Measurements from ENCODE around the gene RPH3AL. TPM values are rescaled to one million over a fixed set of nuclear protein-coding genes. Genes with fewer than 3 reads are reported as not detected.
"Not testable (repeated sequence)": the region's sequence is repeated elsewhere in the genome, so short reads cannot be mapped to it uniquely, and the experiment has no call there.

Gene RPH3AL
- total RNA-seq, 4 donors from 2014 or later, result 8.6 to 21.0 (median 17.4) TPM

DNA sequence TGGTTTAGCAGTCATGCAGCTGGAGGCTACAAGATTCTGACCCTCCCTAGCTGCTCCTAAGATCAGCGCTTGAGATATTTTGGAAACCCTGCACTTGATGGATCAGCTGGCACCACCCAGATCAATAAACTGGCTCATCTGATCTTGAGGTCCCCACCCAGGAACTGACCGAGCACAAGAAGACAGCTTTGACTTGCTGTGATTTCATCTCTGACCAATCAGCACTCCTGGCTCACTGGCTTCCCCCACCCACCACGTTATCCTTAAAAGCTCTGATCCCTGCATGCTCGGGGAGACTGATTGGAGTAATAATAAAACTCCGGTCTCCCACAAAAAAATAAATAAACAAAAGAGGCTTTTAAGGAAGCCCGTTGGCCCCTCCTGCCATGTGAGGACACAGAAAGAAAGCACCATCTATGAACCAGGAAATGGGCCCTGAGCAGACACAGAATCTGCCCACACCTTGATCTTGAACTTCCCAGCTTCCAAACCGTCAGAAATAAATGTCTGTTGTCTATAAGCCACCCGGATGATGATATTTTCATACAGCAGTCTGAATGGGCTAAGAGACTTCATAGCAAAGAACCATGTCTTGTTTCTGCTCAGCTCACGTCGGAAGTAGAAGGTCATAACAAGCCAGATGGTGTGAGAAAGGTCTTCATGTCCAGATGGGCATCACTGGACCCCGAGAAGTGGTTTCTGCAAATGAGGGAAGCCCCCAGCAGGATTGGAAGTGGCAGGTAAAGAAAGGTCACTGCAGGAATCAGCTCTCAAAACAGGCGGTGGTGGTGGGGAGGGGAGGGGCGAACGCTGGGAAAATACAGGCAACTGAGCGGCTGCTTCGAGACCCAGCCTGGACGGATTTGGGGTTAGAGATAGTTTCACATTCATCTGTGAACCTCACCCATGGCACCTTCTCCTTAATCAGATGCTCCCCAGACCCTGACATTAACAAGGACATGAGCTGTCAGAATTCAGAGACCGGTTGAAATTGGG, 19.8 kb upstream of the RPH3AL start:
- H3K36me3 ChIP-seq, result no peaks in the 10 kb centered on the region
- no peak overlapping the region for H3K27ac ChIP-seq
- H3K4me1 ChIP-seq, result no peaks in the 10 kb centered on the region
- TF ChIP-seq, protein P1, sequence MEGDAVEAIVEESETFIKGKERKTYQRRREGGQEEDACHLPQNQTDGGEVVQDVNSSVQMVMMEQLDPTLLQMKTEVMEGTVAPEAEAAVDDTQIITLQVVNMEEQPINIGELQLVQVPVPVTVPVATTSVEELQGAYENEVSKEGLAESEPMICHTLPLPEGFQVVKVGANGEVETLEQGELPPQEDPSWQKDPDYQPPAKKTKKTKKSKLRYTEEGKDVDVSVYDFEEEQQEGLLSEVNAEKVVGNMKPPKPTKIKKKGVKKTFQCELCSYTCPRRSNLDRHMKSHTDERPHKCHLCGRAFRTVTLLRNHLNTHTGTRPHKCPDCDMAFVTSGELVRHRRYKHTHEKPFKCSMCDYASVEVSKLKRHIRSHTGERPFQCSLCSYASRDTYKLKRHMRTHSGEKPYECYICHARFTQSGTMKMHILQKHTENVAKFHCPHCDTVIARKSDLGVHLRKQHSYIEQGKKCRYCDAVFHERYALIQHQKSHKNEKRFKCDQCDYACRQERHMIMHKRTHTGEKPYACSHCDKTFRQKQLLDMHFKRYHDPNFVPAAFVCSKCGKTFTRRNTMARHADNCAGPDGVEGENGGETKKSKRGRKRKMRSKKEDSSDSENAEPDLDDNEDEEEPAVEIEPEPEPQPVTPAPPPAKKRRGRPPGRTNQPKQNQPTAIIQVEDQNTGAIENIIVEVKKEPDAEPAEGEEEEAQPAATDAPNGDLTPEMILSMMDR (IDR thresholded peaks at IDR 0.05), result no peak
- TF ChIP-seq EP300 (IDR thresholded peaks at IDR 0.05) (no peak), POLR2A (IDR thresholded peaks at IDR 0.05) (no peak), POLR2AphosphoS5 (IDR thresholded peaks at IDR 0.05) (no peak)
- no peak overlapping the region for H3K4me3 ChIP-seq
- 55 to 60% methylated on average over 10 to 14 of the region's 18 CpGs for WGBS, 2 donors (ENCODE audit: low coverage in 1 of 2)
- ATAC-seq, result no peak
- peaks cover 7% of the 10 kb centered on the region for H3K27me3 ChIP-seq
- H3K9me3 ChIP-seq, result peaks cover 0 to 6% (median 0%) of the 10 kb centered on the region in 3 donors

DNA sequence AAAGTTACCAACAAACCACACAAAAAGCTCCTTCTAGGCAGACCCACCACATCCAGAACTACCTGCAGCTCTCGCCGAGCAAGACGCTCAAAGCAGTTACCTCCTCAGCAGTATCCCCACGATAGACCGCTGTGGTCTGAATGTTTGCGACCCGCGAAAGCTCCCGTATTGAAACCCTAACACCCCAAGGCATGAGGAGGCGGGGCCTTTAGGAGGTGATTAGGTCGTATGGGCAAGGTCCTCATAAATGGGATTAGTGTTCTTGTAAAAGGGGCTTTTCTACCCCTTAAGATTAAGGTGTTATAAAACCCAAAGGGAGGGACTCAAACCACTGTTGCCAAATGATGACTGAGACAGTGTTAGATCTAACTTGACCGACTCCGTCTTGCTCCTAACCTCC, 19.0 kb upstream of the RPH3AL start:
- H3K4me1 ChIP-seq, result no peaks in the 10 kb centered on the region
- TF ChIP-seq POLR2AphosphoS5 (IDR thresholded peaks at IDR 0.05) (no peak), EP300 (IDR thresholded peaks at IDR 0.05) (no peak), POLR2A (IDR thresholded peaks at IDR 0.05) (no peak)
- TF ChIP-seq, protein P1 (IDR thresholded peaks at IDR 0.05), result no peak
- H3K27me3 ChIP-seq, result peaks cover 7% of the 10 kb centered on the region
- no peak overlapping the region for H3K4me3 ChIP-seq
- 75 to 83% methylated on average over 2 to 8 of the region's 13 CpGs for WGBS, 2 donors (ENCODE audit: low coverage in 1 of 2)
- no peak for ATAC-seq
- H3K27ac ChIP-seq, result no peak overlapping the region
- H3K9me3 ChIP-seq, result peaks cover 0 to 6% (median 0%) of the 10 kb centered on the region in 3 donors
- no peaks in the 10 kb centered on the region for H3K36me3 ChIP-seq

DNA sequence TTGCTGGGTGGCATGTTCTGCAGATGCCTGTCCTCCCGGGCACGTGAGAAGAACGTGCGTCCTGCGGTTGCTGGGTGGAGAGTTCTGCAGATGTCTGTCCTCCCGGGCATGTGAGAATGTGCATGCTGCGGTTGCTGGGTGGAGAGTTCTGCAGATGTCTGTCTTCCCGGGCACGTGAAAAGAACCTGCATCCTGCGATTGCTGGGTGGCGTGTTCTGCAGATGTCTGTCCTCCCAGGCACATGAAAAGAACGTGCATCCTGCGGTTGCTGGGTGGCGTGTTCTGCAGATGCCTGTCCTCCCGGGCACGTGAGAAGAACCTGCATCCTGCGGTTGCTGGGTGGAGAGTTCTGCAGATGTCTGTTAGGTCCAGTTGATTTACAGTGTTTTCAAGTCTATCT, 15.0 kb upstream of the RPH3AL start:
- WGBS, 2 donors (ENCODE audit: low coverage in 1 of 2), result 89 to 99% methylated on average over 6 to 12 of the region's 17 CpGs
- H3K9me3 ChIP-seq, H3K36me3 ChIP-seq, H3K27me3 ChIP-seq, H3K27ac ChIP-seq, ATAC-seq, H3K4me3 ChIP-seq, H3K4me1 ChIP-seq: not testable (repeated sequence)

DNA sequence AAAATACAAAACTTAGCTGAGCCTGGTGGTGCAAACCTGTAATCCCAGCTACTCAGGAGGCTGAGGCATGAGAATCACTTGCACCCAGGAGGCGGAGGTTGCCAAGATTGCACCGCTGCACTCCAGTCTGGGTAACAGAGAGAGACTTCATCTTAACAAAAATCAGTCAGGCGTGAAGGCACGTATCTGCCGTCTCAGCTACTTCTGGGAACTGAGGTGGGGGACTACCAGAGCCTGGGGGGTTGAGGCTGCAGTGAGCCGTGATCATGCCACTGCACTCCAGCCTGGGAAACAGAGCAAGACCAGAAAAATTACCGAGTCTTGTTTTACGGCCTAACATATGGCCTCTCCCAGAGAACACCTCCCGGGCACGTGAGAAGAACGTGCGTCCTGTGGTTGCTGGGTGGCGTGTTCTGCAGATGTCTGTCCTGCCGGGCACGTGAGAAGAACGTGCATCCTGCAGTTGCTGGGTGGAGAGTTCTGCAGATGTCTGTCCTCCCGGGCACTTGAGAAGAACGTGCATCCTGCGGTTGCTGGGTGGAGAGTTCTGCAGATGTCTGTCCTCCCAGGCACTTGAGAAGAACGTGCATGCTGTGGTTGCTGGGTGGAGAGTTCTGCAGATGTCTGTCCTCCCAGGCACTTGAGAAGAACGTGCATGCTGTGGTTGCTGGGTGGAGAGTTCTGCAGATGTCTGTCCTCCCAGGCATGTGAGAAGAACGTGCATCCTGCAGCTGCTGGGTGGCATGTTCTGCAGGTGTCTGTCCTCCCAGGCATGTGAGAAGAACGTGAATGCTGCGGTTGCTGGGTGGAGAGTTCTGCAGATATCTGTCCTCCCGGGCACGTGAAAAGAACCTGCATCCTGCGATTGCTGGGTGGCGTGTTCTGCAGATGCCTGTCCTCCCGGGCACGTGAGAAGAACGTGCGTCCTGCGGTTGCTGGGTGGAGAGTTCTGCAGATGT, 14.3 kb upstream of the RPH3AL start:
- 83% methylated on average over 7 to 11 of the region's 33 CpGs for WGBS, 2 donors (ENCODE audit: low coverage in 1 of 2)
- H3K27ac ChIP-seq, H3K9me3 ChIP-seq, H3K4me1 ChIP-seq, ATAC-seq, H3K27me3 ChIP-seq, H3K4me3 ChIP-seq, H3K36me3 ChIP-seq: not testable (repeated sequence)

DNA sequence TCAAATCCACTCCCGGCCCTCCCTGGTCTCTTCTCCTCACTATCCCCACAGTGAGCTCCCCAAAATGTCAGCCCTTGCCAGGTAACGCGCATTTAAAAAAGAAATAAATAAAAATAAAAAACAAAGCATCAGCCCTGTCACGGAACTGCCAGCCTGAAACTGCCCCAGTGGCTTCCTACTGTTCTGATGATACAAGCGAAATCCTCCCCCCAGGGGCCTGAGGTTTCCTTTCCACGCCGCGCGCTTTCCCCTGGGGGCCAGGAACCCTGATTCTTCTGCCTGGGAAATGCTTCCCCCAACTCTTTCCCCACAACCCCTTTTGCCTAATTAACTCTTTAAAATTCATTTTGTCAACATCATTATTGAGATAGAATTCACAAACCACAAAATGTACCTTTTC, 12.2 kb upstream of the RPH3AL start:
- no peaks in the 10 kb centered on the region for H3K27me3 ChIP-seq
- no peaks in the 10 kb centered on the region for H3K4me1 ChIP-seq
- no peak overlapping the region for H3K27ac ChIP-seq
- no peaks in the 10 kb centered on the region for H3K36me3 ChIP-seq
- TF ChIP-seq POLR2AphosphoS5 (IDR thresholded peaks at IDR 0.05) (no peak), EP300 (IDR thresholded peaks at IDR 0.05) (no peak), POLR2A (IDR thresholded peaks at IDR 0.05) (no peak)
- TF ChIP-seq, protein P1 (IDR thresholded peaks at IDR 0.05), result no peak
- no peak for ATAC-seq
- peaks cover 0 to 6% (median 0%) of the 10 kb centered on the region in 3 donors for H3K9me3 ChIP-seq
- no peak overlapping the region for H3K4me3 ChIP-seq
- 77 to 83% methylated on average over 8 to 9 of the region's 9 CpGs for WGBS, 2 donors (ENCODE audit: low coverage in 1 of 2)

All from gastroesophageal sphincter (tissue), 4 donors.